Endothelial cell of hepatic sinusoid (primary cell): ENCODE measurements around the gene ZNF358.
"Not testable (repeated sequence)": the region's sequence is repeated elsewhere in the genome, so short reads cannot be mapped to it uniquely, and the experiment has no call there.

ENCODE experiments used
- in situ Hi-C: cut with HindIII; loops from 2 replicates; pipeline ENCODE4 v1.10.0; 2017; ENCODE audit warnings: low sequenced_read_pairs

The ZNF358 gene

DNA sequence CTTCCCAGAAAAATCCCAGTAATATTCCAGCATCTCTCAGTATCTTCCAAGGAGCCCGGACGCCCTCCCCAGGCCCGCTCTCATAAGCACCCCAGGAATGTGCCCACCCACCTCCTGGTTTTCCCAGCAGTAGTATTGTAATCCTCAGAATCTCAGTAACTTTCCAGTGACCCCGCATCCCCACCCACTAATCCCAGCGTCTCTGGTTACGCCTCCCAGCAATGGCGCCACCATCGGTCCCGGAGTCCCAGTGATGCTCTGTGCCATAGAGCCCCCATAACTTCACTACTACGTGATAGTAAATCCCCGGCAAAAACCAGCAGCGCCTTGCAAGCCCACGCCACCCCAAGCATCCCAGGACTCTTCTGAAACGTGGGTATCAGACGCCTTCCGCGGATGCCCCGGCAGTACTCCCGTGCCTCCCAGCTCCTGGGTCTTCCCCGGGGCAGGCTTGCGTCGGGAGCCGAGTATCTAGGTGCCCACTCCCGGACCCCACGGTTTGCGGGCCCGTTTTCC lies 18.7 kb downstream of the ZNF358 start:
- in situ Hi-C loops = no loop called here

GRCh38 chr19:7535047-7535997 lies 19.4 kb downstream of the ZNF358 start, which contains the start of gene PNPLA6:
TSS of gene PNPLA6 (plus strand) at chr19:7535717. CDS start at chr19:7535789, 72 bp downstream.
- in situ Hi-C loops = no loop called here

GRCh38 chr19:7535998-7536695 lies 20.2 kb downstream of the ZNF358 start:
- in situ Hi-C loops = no loop called here

DNA sequence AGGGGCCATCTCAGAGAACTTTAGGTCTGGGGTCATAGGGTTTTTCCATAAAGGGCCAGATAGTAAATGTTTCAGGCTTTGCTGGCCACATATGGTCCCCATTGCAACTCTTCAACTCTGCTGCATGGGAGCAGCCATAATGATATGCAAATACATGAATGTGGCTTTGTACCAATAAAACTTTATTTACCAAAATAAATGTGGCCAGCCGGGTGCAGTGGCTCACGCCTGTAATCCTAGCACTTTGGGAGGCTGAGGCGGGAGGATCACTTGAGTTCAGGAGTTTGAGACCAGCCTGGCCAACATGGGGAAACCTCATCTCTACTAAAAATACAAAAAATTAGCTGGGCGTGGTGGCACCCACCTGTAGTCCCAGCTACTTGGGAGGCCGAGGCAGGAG lies 23.1 kb downstream of the ZNF358 start:
- in situ Hi-C loops = not testable (repeated sequence)

GRCh38 chr19:7539827-7540425 lies 24.0 kb downstream of the ZNF358 start:
- in situ Hi-C loops = no loop called here

GRCh38 chr19:7540761-7541474 lies 25.0 kb downstream of the ZNF358 start:
- in situ Hi-C loops = no loop called here

GRCh38 chr19:7541475-7541824 lies 25.5 kb downstream of the ZNF358 start:
- in situ Hi-C loops = no loop called here

GRCh38 chr19:7541828-7542443 lies 26.0 kb downstream of the ZNF358 start:
- in situ Hi-C loops = no loop called here

GRCh38 chr19:7542556-7543348 lies 26.8 kb downstream of the ZNF358 start:
- in situ Hi-C loops = no loop called here

DNA sequence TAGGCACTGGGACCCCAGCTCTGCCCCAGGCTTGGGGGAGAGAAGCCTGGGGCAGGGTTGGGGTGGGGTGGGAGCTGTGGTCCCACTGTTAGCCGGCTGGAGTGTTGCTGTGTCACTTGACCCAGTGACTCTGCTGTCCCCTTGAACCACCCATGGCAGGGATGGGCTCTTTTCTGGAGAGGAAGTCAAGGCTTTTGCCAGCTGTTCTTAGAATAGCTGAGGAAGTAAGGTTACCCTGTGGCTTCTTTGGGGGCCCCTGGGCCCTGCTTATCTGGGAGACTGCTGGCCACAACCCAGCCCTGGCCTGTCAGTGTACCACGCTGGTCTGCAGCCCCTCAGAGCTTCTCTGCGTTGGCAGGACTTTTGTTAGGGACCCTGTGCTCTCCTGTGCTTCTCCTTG lies 28.7 kb downstream of the ZNF358 start:
- in situ Hi-C loops = no loop called here

DNA sequence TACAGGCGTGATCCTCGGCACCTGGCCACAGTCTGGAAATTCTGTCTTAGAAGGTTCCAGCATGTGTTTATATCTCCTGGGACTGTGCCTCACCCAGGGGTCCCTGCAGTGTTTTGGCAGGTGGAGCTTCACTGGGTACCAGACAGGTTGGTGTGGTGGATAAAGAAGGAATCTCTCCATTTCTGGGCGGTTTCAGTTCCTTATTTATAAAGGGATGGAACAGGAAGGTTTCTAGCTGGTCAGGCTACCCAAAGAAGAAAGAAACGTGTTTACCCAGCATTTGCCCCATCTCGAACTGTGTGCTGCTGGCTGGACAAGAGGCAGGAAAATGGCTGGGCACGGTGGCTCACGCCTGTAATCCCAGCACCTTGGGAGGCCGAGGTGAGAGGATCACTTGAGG lies 29.4 kb downstream of the ZNF358 start:
- in situ Hi-C loops = no loop called here

DNA sequence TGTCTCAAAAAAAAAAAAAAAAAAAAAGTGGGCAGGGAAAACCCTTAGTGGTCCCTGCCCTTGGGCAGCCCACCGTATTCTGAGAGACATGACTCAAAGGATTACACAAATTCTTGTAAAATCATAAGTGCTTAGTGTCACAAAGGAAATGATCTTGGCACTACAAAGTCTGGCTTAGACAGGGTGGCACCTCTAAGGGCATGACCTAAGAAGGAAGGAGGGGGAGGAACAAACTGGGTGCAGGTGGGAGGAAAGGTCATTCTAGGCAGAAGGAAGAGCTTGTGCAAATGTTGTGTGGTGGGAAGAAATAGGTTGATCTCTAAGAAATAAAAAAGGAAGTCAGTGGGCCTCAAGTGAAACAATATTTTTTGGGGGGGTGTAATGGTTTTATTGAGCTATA lies 30.0 kb downstream of the ZNF358 start:
- in situ Hi-C loops = no loop called here

GRCh38 chr19:7547159-7547558 lies 31.3 kb downstream of the ZNF358 start:
- in situ Hi-C loops = no loop called here

- in situ Hi-C loops = no loop called here
These were observed 33.7 kb downstream of the ZNF358 start for GRCh38 chr19:7549429-7550148.

DNA sequence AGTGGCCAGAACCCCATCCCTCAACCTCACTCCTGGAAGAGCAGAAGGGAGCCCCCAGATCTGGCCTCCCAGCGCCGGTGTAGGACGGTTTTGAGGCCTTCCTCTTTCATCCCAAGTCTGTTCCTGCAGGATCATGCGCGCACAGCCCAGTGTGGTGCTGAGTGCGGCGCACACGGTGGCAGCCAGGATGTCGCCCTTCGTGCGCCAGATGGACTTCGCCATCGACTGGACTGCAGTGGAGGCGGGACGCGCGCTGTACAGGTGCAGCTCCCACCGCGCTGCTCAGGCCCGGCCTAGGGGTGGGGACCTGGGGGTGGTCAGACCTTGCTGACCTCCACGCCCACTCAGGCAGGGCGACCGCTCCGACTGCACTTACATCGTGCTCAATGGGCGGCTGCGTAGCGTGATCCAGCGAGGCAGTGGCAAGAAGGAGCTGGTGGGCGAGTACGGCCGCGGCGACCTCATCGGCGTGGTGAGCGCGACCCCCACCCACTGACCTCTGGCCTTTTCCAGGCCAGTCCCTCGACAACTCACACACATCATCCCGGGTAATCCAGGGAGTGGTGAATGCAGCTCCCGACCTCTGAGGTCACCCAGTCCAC lies 34.4 kb downstream of the ZNF358 start:
- in situ Hi-C loops = no loop called here

DNA sequence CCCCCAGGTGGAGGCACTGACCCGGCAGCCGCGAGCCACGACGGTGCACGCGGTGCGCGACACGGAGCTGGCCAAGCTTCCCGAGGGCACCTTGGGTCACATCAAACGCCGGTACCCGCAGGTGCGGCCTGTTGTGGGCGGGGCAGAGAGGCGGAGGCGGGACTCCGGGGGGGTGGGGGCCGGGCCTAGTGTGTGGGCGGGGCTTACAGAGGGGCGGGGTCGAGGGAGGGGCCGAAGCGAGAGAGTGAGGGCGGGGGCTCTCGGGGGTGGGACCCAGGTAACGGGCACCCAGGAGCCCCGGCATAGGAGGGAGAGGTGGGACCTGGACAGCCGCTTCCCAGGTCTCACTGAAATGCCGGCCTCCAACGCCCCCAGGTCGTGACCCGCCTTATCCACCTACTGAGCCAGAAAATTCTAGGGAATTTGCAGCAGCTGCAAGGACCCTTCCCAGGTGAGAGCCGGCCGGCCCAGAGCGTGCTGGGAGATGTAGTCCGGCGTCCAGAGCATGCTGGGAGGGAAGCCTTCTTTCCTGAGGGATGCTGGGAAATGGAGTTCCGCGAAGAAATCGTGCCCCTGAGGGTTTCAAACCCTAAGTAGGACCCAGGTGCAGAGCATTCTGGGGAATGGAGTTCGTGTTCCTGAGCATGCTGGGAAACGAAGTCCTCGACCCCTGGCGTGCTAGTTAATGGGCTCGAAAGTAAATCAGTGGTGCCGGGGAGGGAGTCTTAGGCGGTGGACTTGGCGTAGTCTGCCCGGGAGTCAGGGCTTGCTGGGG lies 35.3 kb downstream of the ZNF358 start:
- in situ Hi-C loops = no loop called here

- in situ Hi-C loops = no loop called here
These were observed 36.9 kb downstream of the ZNF358 start for GRCh38 chr19:7552781-7553180.

DNA sequence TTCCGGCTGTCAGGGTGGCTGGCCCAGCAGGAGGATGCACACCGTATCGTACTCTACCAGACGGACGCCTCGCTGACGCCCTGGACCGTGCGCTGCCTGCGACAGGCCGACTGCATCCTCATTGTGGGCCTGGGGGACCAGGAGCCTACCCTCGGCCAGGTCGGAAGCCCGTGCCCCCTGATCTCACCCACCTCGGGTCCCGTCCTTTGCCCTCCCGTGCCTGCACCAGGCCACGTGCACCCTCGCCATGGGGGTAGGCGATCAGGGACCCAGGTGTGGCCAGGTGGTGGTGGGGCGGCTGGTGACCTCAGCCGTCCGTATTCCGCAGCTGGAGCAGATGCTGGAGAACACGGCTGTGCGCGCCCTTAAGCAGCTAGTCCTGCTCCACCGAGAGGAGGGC lies 38.7 kb downstream of the ZNF358 start:
- in situ Hi-C loops = no loop called here
